ENCODE measurements around the gene SUB1.
"Not testable (repeated sequence)": the region's sequence is repeated elsewhere in the genome, so short reads cannot be mapped to it uniquely, and the experiment has no call there.

DNA sequence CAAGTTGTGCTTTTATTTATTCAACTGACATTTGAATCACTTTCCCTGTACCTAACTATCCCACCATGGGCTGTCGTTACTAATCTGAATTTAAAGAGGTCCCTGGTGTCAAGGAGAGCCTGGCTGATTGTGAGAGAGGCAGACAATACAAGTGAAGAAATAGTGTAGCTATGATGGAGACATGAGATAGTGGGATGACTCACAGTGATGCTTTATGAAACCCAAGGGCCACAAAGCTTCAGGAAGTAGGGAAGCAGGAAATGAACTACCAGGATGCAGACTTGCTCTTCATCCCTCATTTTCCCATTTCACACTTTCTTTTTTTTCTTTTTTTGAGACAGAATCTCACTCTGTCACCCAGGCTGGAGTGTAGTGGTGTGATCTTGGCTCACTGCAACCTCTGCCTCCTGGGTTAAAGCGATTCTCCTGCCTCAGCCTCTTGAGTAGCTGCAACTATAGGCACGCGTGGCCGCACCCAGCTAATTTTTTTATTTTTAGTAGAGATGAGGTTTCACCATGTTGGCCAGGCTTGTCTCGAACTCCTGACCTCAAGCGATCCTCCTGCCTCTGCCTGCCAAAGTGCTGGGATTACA, 47.8 kb upstream of the SUB1 start:
- TF ChIP-seq EZH2 (IDR thresholded peaks at IDR 0.05; ENCODE audit: insufficient read depth, low read length), result not testable (repeated sequence)
- TF ChIP-seq, protein P1, sequence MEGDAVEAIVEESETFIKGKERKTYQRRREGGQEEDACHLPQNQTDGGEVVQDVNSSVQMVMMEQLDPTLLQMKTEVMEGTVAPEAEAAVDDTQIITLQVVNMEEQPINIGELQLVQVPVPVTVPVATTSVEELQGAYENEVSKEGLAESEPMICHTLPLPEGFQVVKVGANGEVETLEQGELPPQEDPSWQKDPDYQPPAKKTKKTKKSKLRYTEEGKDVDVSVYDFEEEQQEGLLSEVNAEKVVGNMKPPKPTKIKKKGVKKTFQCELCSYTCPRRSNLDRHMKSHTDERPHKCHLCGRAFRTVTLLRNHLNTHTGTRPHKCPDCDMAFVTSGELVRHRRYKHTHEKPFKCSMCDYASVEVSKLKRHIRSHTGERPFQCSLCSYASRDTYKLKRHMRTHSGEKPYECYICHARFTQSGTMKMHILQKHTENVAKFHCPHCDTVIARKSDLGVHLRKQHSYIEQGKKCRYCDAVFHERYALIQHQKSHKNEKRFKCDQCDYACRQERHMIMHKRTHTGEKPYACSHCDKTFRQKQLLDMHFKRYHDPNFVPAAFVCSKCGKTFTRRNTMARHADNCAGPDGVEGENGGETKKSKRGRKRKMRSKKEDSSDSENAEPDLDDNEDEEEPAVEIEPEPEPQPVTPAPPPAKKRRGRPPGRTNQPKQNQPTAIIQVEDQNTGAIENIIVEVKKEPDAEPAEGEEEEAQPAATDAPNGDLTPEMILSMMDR (IDR thresholded peaks at IDR 0.05; ENCODE audit: insufficient read depth, low read depth, low read length), result not testable (repeated sequence)
